Endothelial cell of coronary artery (primary cell): Measurements from ENCODE around the gene SHPK. TPM values are rescaled to one million over a fixed set of nuclear protein-coding genes. Genes with fewer than 3 reads are reported as not detected.

Source experiments
- total RNA-seq: library from RNA; depleted of rRNA; stranded (reverse); fragments of >200 nt; gene quantifications from 2 replicates; pipeline ENCODE4 v1.2.3, GENCODE V29; 2014

The SHPK gene
- 14.8 and 15.8 TPM in 2 replicates for total RNA-seq

GRCh38 chr17:3636154-3636907, at the start of gene SHPK, which contains the start of gene CTNS:
TSS of gene SHPK (minus strand) at chr17:3636250. CDS start at chr17:3636219, 31 bp downstream.
TSS of gene CTNS (plus strand) at chr17:3636760. CDS start at chr17:3640207, 3,447 bp downstream.

GRCh38 chr17:3668279-3669084, 32.4 kb upstream of the SHPK start, which contains the start of the genes EMC6 and TAX1BP3:
TSS of gene EMC6 (plus strand) at chr17:3668812. CDS start at chr17:3669147, 335 bp downstream.
TSS of gene TAX1BP3 (minus strand) at chr17:3668578. CDS start at chr17:3668526, 52 bp downstream.

Other genes starting within 250 kb of the SHPK start
- 0.47 TPM in 1 of 2 replicates, not detected in the other for gene OR3A2, start 249.9 kb downstream of the SHPK start, total RNA-seq
- not detected in 2 replicates for gene OR1E1, start 237.8 kb downstream of the SHPK start, total RNA-seq
- not detected in 2 replicates for gene OR3A3, start 224.9 kb downstream of the SHPK start, total RNA-seq
- gene OR1E2, start 202.4 kb downstream of the SHPK start, total RNA-seq, result not detected in 2 replicates
- gene SPATA22, start 164.4 kb downstream of the SHPK start, total RNA-seq, result 0.09 TPM in 1 of 2 replicates, not detected in the other
- gene ASPA, start 160.3 kb downstream of the SHPK start, total RNA-seq, result 0.09 TPM in 1 of 2 replicates, not detected in the other
- gene TRPV3, start 78.4 kb downstream of the SHPK start, total RNA-seq, result 0.09 TPM in 1 of 2 replicates, not detected in the other
- 0.54 and 1.3 TPM in 2 replicates for gene TRPV1, start 26.8 kb downstream of the SHPK start, total RNA-seq
- gene CTNS, start 510 bp upstream of the SHPK start, total RNA-seq, result 11.9 and 12.4 TPM in 2 replicates
- gene TAX1BP3, start 32.3 kb upstream of the SHPK start, total RNA-seq, result 136 and 204 TPM in 2 replicates
- gene EMC6, start 32.6 kb upstream of the SHPK start, total RNA-seq, result 16.9 and 19.1 TPM in 2 replicates
- gene P2RX5, start 59.9 kb upstream of the SHPK start, total RNA-seq, result 0.18 and 2.3 TPM in 2 replicates
- 4.5 and 7.9 TPM in 2 replicates for gene HASPIN, start 87.7 kb upstream of the SHPK start, total RNA-seq
- gene ITGAE, start 164.9 kb upstream of the SHPK start, total RNA-seq, result 13.6 and 27.7 TPM in 2 replicates
- gene NCBP3, start 210.0 kb upstream of the SHPK start, total RNA-seq, result 19.4 and 21.7 TPM in 2 replicates